GM21360 (cell line): ENCODE measurements around the gene CRB2.

Experiments used
- ATAC-seq: cut with Tn5 transposase; IDR thresholded peaks from one replicate; pipeline ENCODE4 v1.9.1; 2021; ENCODE audit warnings: mild to moderate bottlenecking, moderate library complexity; ENCODE audit not compliant: unreplicated experiment

Gene CRB2

DNA sequence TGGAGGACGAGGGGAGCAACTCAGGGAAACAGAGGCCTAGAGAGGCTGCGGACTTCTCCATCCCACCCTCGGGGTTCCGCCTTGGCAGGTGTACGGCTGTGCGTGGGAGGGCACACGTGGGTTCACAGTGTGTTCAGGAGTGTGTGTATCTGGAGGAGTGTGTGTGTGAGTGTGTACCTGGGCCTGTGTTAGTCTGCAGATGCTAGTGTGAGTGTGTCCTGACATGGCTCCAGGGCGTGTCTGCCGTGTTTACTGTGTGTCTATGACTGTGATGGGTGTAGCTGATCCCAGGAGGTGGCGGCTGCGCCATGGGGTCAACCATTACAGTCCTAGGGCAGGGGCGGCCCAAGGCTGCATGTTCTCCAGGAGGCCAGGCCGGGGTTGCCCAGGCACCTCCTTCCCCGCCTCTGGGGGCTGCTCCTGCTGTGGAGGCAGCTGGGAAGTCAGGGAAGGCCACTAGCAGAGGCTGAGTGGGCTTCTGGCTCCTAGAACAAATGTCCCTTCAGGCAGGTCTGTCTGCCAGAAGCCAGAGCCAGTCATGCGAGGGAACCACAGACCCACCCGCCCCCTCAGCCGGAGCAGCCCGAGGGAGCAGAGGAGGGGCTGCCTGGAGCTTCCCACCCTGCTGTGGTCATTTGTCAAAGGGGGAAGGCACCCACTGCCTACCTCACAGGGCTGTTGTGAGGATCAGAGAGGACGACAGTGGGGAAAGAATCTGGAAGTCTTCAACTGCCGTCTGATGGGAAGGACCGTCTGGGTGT, 21.4 kb downstream of the CRB2 start:
- ATAC-seq = no peak

DNA sequence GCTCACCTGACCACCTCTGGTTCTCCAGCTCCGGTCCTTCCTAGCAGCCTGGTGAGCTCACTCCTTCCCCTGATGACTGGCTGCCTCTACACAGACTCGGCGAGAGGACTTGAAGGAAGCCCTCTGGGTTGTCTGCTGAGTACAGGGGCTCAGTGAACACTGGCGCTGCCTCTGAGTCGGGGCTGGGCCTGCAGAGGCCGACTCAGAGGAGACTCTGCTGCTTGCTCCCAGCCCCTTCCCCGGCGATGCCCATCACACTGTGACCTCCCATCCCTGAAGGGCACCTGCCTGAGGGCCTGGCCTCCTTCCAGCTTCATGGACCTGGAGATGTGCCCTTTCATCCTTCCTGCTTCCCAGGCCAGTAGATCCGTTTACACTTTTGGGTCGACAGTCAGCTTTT, 22.0 kb downstream of the CRB2 start:
- no peak for ATAC-seq

DNA sequence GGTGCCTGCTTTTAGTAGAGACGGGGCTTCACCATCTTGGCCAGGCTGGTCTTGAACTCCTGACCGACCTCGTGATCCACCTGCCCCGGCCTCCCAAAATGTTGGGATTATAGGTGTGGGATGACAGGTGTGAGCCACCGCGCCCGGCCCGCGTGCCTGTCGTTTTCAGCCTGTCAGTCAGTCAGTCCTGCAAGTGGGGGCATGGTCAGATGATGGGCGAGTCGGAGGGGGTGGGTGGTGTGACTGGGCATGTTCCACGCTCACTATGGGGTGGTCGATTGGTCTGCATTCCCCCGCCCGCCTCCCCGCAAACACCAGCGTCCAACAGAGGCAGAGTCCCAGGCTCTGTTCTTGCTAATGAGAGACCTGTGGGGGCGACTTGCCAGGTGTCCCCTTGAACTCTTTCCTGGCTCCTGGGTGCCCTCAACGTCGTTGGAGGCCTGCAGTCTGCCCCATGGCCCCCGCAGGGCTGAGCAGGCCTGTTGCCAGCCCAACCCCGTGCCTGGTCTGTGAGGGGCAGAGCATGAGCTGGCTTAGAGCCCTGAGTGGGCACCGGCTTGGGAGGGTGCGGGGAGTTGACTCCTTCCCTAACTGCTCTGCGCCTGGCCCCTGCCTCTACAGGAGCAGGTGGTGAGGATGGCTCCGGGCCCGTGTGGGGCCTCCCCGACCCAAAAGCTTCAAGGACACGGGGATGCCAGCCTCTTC, 23.1 kb downstream of the CRB2 start:
- ATAC-seq = no peak

- ATAC-seq = no peak
Measured at GRCh38 chr9:123380852-123381705, 25.1 kb downstream of the CRB2 start.

GRCh38 chr9:123382653-123383511, 26.9 kb downstream of the CRB2 start:
- ATAC-seq = no peak

DNA sequence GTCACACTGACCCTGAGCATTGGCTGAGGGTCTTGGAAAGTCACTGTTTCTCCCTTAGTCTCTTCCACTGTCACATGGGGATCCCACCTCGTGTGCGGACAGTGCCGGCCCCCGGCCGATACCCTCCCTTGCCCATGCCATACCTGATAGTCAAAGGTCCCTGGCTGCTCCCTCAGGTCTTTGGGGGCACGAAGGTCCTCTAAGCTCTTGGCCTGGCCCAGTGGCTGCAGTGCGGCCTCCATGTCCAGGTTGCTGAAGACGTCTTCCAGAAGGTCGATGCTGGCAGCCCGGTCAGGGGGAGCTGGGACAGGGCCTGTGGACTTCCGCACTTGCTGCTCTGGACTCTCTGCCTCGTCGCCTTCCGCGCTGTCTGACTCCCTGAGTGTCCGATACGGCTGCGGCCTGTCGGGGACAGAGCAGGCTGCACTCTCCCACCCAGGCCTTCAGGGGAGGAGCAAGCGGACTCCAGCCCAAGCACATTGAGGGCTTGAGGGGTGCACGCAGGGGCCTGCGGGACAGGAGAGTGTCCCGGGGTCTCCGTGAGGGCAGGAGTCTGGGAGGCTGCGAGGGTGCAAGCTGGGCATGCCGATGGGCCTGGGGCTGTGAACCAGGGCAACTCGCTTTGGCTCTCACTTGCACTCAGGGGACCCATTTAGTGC, 27.6 kb downstream of the CRB2 start:
- ATAC-seq = no peak

GRCh38 chr9:123387686-123388085, 31.7 kb downstream of the CRB2 start:
- ATAC-seq = no peak

- no peak for ATAC-seq
Measured at GRCh38 chr9:123389070-123389469, 33.1 kb downstream of the CRB2 start.

GRCh38 chr9:123389698-123390097, 33.7 kb downstream of the CRB2 start:
- ATAC-seq = no peak

DNA sequence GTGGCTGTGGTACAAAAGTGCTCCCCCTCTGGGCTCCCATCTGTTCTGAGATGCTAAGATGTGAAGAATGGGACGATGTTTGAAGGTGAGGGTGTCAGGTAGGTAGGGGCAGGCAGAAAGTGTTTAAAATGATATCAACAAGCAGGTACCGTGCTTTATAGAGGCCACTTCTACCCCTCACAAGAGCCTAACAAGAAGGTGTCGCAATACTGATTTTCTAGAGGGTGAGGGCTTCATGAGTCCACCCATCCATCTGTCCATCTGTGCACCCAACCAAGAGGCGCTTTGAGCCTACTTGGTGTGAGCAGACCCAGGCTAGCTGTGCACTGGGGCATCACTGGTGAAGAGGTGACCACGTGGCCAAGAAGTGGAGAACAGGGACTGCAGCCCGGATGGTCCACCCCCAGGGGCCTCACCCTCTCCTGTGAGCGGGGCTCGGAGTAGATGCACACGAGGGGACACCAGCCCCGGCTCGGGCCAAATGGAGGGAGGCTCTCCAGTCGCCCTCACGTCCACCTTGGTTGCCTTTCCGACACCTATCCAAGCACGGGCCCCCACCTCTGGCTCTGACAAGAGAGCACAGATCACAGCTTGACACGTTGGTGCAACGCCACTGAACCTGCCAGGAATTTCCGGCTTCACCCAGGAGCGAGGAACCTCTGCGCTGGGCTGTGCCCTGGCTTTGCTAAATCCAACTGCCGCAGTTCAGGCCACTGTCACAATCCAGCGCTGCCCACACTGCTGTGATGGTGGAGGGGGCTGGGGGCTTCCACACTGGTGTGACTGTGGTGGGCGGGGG, 34.5 kb downstream of the CRB2 start:
- ATAC-seq = no peak

DNA sequence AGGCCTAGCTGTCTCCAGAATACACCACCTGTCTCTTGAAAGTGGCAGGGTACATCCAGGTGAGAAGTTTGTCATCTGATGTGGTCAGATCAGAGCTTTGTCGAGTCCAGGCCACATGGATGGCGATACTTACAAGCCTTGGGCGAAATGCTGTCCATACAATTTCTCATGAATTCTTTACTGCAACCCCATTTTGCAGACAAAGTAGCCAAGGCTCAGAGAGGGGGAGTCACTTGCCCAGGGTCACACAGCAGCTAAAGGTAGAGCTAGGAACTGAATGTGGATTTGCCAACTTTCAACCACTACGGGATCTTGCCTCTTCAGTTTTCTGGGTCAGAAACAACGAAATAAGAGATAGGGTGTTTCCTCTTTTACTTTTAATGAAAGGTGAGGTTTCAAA, 35.2 kb downstream of the CRB2 start:
- ATAC-seq = no peak

DNA sequence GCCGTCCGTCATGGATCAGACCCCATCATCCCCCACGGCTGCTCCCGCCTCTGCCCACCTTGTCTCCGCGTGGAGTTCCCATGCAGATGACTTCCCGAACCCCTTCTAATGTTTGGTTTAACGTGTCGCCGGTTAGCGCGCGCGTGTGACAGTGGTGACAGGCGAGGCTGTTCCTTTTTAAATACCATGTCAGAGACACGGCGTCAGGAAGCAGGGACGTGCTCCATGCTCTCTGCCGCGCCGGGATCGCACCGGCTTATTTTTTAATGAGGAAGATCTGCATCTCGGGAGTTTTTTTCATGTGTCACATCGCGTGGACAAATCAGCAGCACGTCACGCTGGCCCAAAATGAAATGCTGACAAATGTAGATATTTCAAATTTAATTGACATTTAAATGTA, 35.9 kb downstream of the CRB2 start:
- ATAC-seq = no peak

- no peak for ATAC-seq
Measured at GRCh38 chr9:123392802-123393201, 36.8 kb downstream of the CRB2 start.

GRCh38 chr9:123394291-123395235, 38.6 kb downstream of the CRB2 start:
- ATAC-seq = no peak

- ATAC-seq = no peak
Measured at GRCh38 chr9:123395276-123395688, 39.3 kb downstream of the CRB2 start.

GRCh38 chr9:123395689-123396511, 39.9 kb downstream of the CRB2 start:
- ATAC-seq = no peak

- no peak for ATAC-seq
Measured at GRCh38 chr9:123397975-123398374, 42.0 kb downstream of the CRB2 start.
